SK-N-SH (cell line): ENCODE results near the gene HPDL. TPM values are rescaled to one million over a fixed set of nuclear protein-coding genes. Genes with fewer than 3 reads are reported as not detected.

Source experiments
- CTCF ChIA-PET: fragments of 300-600, 350-600 bp; formaldehyde crosslinking; extraction: SDS; loops from one replicate; lab custom pipeline; 2021; lab: Yijun Ruan, JAX
- POLR2A ChIA-PET: fragments of 350-600 bp; sonication (Branson Sonifier 250); formaldehyde crosslinking; extraction: SDS; loops from one replicate; lab custom pipeline; 2020; ENCODE audit warnings: antibody characterized with exemption, inconsistent platforms; lab: Yijun Ruan, JAX
- DNase-seq: peaks from one replicate; pipeline ENCODE4 v3.0.0; 2012
- H2AFZ ChIP-seq: fragments of 200-600 bp; sonication (generic); 2 replicates; pipeline ENCODE4 v1.8.1; 2016; ENCODE audit warnings: antibody characterized with exemption, mild to moderate bottlenecking, low read depth
- H3F3A ChIP-seq: fragments of 200-600 bp; sonication (generic); replicated peaks from 2 replicates; pipeline ENCODE3; 2016; ENCODE audit warnings: antibody characterized with exemption, mild to moderate bottlenecking; ENCODE audit not compliant: insufficient read depth
- H3K27ac ChIP-seq, 2 experiments: fragments of 200-500 bp in 1 of 2; fragments of 200-600 bp in 1 of 2; sonication (Bioruptor generic) in 1 of 2; sonication (generic), shearing (Covaris generic) in 1 of 2; 2 replicates each; pipeline versions ENCODE4 v1.5.1 to v1.6.1; 2014 to 2016; ENCODE audit warnings: low read depth in 2 of 2, inconsistent platforms in 1 of 2, low read length in 1 of 2, mild to moderate bottlenecking in 1 of 2, mixed read lengths in 1 of 2
- H3K27me3 ChIP-seq: fragments of 200-600 bp; sonication (generic), shearing (Covaris generic); 2 replicates; pipeline ENCODE4 v1.6.1; 2016; ENCODE audit warnings: mixed run types; ENCODE audit not compliant: insufficient read depth
- H3K36me3 ChIP-seq, 2 experiments: fragments of 200-500 bp in 1 of 2; fragments of 200-600 bp in 1 of 2; sonication (Bioruptor generic) in 1 of 2; sonication (generic) in 1 of 2; replicated peaks in 1 of 2; 2 replicates each; pipeline versions ENCODE3 to v1.5.1; 2014 to 2016; ENCODE audit warnings: low read length in 1 of 2, mild to moderate bottlenecking in 1 of 2; ENCODE audit not compliant: insufficient read depth in 2 of 2, control insufficient read depth in 1 of 2
- H3K4me1 ChIP-seq, 2 experiments: fragments of 200-500 bp in 1 of 2; fragments of 200-600 bp in 1 of 2; sonication (Bioruptor generic) in 1 of 2; sonication (generic), shearing (Covaris generic) in 1 of 2; 2 replicates each; pipeline versions ENCODE4 v1.5.1 to v1.6.1; 2014 to 2016; ENCODE audit warnings: low read depth in 1 of 2, low read length in 1 of 2, mixed run types in 1 of 2; ENCODE audit not compliant: insufficient read depth in 2 of 2, control insufficient read depth in 1 of 2
- H3K4me2 ChIP-seq: fragments of 200-600 bp; sonication (generic), shearing (Covaris generic); 2 replicates; pipeline ENCODE4 v1.6.1; 2017; ENCODE audit warnings: mixed run types
- H3K4me3 ChIP-seq, 2 experiments: fragments of 200-500 bp in 1 of 2; fragments of 200-600 bp in 1 of 2; sonication (Bioruptor generic) in 1 of 2; sonication (generic), shearing (Covaris generic) in 1 of 2; 2 replicates each; pipeline versions ENCODE4 v1.5.1 to v1.8.1; 2014 to 2016; ENCODE audit warnings: low read depth in 2 of 2, inconsistent platforms in 1 of 2, low read length in 1 of 2, mild to moderate bottlenecking in 1 of 2, mixed read lengths in 1 of 2, moderate library complexity in 1 of 2
- H3K79me2 ChIP-seq: fragments of 200-600 bp; sonication (generic); 2 replicates; pipeline ENCODE4 v1.8.1; 2017; ENCODE audit warnings: mild to moderate bottlenecking; ENCODE audit not compliant: insufficient read depth
- H3K9ac ChIP-seq: fragments of 200-600 bp; sonication (generic); 2 replicates; pipeline ENCODE4 v1.6.1; 2017; ENCODE audit warnings: mixed run types
- H3K9me2 ChIP-seq: fragments of 200-600 bp; sonication (generic); 2 replicates; pipeline ENCODE4 v1.6.1; 2017; ENCODE audit warnings: mixed run types
- H3K9me3 ChIP-seq: fragments of 200-600 bp; sonication (generic); 2 replicates; pipeline ENCODE4 v1.6.1; 2017; ENCODE audit warnings: mixed run types, mild to moderate bottlenecking, moderate library complexity
- H4K20me1 ChIP-seq: fragments of 200-600 bp; sonication (generic); 2 replicates; pipeline ENCODE4 v1.6.1; 2017; ENCODE audit warnings: mild to moderate bottlenecking, mixed run types; ENCODE audit not compliant: insufficient read depth
- CHD2 ChIP-seq: fragments of 150-350 bp; IDR thresholded peaks from 2 replicates; pipeline ENCODE4 v1.6.1; 2018; ENCODE audit warnings: low read length; ENCODE audit not compliant: partially characterized antibody
- EZH2phosphoT487 ChIP-seq: fragments of 200-600 bp; sonication (generic); IDR thresholded peaks from 2 replicates; pipeline ENCODE4 v1.6.1; 2017; ENCODE audit warnings: low read depth, mixed run types, mild to moderate bottlenecking, antibody characterized with exemption, moderate library complexity, borderline replicate concordance
- JUND ChIP-seq: IDR thresholded peaks from 2 replicates; pipeline ENCODE4 v1.4.0; 2012
- MEF2A ChIP-seq: IDR thresholded peaks from 2 replicates; pipeline ENCODE4 v1.4.0; 2012; ENCODE audit warnings: low read depth, borderline replicate concordance
- NFIC ChIP-seq: IDR thresholded peaks from 2 replicates; pipeline ENCODE4 v1.4.0; 2012; ENCODE audit warnings: borderline replicate concordance
- RFX5 ChIP-seq: IDR thresholded peaks from 2 replicates; pipeline ENCODE4 v1.6.1; 2012; ENCODE audit warnings: mild to moderate bottlenecking, improper control_type of control experiment, low read length
- SMC3 ChIP-seq: IDR thresholded peaks from 2 replicates; pipeline ENCODE4 v1.6.1; 2012; ENCODE audit warnings: low read depth, low read length, improper control_type of control experiment
- TAF1 ChIP-seq: IDR thresholded peaks from 2 replicates; pipeline ENCODE4 v1.6.1; 2012; ENCODE audit warnings: low read depth, mild to moderate bottlenecking, low read length, moderate library complexity, borderline replicate concordance
- TEAD4 ChIP-seq: IDR thresholded peaks from 2 replicates; pipeline ENCODE4 v1.4.0; 2012; ENCODE audit warnings: mild to moderate bottlenecking, borderline replicate concordance; ENCODE audit not compliant: insufficient read depth
- YY1 ChIP-seq: IDR thresholded peaks from 2 replicates; pipeline ENCODE4 v1.4.0; 2012; ENCODE audit warnings: low read depth, mild to moderate bottlenecking
- WGBS: methylation state at CpG from one replicate; pipeline ENCODE4 v1.1.6; 2017; ENCODE audit warnings: low lambda C conversion rate; 5-methylcytosine and 5-hydroxymethylcytosine counted together
- polyA plus RNA-seq, 3 experiments: library from polyadenylated mRNA; depleted of rRNA; stranded (reverse); fragments of >200 nt; gene quantifications; 2 replicates each; pipeline ENCODE4 v1.2.3, GENCODE V29; 2012
- TF ChIP-seq, protein P1 (sequence below): IDR thresholded peaks from 2 replicates; pipeline ENCODE4 v1.6.1; 2012; ENCODE audit warnings: mild to moderate bottlenecking, low read depth, low read length, moderate library complexity
- TF ChIP-seq, protein P2 (sequence below): fragments of 150-350 bp; IDR thresholded peaks from 2 replicates; pipeline ENCODE4 v1.6.1; 2017; ENCODE audit warnings: antibody characterized with exemption, low read length, low read depth, borderline replicate concordance
- TF ChIP-seq, protein P3 (sequence below): IDR thresholded peaks from 2 replicates; pipeline ENCODE4 v1.4.0; 2012; ENCODE audit warnings: low read depth, borderline replicate concordance
- TF ChIP-seq, protein P4 (sequence below): IDR thresholded peaks from 2 replicates; pipeline ENCODE4; 2012
- TF ChIP-seq, protein P5 (sequence below): IDR thresholded peaks from 2 replicates; pipeline ENCODE4 v1.4.0; 2012; ENCODE audit warnings: low read depth

The HPDL gene
- polyA plus RNA-seq, 1 of the 3 experiments (the other 2 are of a cell fraction) = 0.25 TPM

DNA sequence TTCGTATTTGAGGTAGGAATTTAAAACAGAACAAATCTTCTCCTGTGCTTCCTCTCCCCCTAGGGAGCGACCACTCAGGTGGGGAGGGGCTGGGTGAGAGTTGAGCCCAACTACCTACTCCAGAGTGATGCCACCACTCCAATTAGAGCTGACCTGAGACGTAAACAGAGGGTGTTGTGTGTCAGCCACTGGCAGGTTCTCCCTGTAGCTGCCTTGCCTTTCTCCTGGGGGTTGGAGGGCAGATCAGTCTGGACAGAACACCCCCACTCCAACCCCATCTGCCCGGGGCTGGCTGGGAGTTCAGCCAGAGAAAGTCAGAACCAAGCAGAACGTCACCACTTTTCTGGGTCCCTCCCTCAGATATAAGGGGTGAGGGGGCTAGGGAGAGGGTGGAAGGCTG, 2.0 kb downstream of the HPDL start:
- DNase-seq = no peak
- POLR2A ChIA-PET = interaction anchor here (4.9 kb wide), 1 partner anchor 11 kb away, joined by 38 read pairs; the partner anchor contains the start of genes MUTYH and TOE1
- Histone ChIP-seq H3F3A (no peaks in the 10 kb centered on the region), H3K36me3 (peaks cover 2 to 28% of the 10 kb centered on the region in 2 experiments), H3K4me3 (no peak overlapping the region), H3K9me3 (no peaks in the 10 kb centered on the region), H4K20me1 (no peaks in the 10 kb centered on the region), H3K4me1 (peaks cover 0 to 8% of the 10 kb centered on the region in 2 experiments; a peak in 1 of 4 replicates), H3K4me2 (no peak overlapping the region), H3K9ac (no peak overlapping the region), H3K27me3 (no peaks in the 10 kb centered on the region), H3K9me2 (no peaks in the 10 kb centered on the region), H2AFZ (no peak overlapping the region), H3K27ac (no peak overlapping the region), H3K79me2 (no peaks in the 10 kb centered on the region)
- CTCF ChIA-PET = interaction anchor here (0.9 to 2.3 kb wide), 4 partner anchors 11 to 28 kb away, joined by 3 to 8 read pairs (median 5); partner anchors contain the start of genes MUTYH and TOE1
- WGBS = 71% methylated on average over 5 of the region's 5 CpGs
- no peak for TF ChIP-seq TEAD4
- TF ChIP-seq, protein P1, sequence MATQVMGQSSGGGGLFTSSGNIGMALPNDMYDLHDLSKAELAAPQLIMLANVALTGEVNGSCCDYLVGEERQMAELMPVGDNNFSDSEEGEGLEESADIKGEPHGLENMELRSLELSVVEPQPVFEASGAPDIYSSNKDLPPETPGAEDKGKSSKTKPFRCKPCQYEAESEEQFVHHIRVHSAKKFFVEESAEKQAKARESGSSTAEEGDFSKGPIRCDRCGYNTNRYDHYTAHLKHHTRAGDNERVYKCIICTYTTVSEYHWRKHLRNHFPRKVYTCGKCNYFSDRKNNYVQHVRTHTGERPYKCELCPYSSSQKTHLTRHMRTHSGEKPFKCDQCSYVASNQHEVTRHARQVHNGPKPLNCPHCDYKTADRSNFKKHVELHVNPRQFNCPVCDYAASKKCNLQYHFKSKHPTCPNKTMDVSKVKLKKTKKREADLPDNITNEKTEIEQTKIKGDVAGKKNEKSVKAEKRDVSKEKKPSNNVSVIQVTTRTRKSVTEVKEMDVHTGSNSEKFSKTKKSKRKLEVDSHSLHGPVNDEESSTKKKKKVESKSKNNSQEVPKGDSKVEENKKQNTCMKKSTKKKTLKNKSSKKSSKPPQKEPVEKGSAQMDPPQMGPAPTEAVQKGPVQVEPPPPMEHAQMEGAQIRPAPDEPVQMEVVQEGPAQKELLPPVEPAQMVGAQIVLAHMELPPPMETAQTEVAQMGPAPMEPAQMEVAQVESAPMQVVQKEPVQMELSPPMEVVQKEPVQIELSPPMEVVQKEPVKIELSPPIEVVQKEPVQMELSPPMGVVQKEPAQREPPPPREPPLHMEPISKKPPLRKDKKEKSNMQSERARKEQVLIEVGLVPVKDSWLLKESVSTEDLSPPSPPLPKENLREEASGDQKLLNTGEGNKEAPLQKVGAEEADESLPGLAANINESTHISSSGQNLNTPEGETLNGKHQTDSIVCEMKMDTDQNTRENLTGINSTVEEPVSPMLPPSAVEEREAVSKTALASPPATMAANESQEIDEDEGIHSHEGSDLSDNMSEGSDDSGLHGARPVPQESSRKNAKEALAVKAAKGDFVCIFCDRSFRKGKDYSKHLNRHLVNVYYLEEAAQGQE = no peak
- TF ChIP-seq NFIC = no peak
- TF ChIP-seq EZH2phosphoT487 = no peak
- no peak for TF ChIP-seq RFX5
- no peak for TF ChIP-seq TAF1
- TF ChIP-seq, protein P2, sequence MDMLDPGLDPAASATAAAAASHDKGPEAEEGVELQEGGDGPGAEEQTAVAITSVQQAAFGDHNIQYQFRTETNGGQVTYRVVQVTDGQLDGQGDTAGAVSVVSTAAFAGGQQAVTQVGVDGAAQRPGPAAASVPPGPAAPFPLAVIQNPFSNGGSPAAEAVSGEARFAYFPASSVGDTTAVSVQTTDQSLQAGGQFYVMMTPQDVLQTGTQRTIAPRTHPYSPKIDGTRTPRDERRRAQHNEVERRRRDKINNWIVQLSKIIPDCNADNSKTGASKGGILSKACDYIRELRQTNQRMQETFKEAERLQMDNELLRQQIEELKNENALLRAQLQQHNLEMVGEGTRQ = no peak
- TF ChIP-seq, protein P3, sequence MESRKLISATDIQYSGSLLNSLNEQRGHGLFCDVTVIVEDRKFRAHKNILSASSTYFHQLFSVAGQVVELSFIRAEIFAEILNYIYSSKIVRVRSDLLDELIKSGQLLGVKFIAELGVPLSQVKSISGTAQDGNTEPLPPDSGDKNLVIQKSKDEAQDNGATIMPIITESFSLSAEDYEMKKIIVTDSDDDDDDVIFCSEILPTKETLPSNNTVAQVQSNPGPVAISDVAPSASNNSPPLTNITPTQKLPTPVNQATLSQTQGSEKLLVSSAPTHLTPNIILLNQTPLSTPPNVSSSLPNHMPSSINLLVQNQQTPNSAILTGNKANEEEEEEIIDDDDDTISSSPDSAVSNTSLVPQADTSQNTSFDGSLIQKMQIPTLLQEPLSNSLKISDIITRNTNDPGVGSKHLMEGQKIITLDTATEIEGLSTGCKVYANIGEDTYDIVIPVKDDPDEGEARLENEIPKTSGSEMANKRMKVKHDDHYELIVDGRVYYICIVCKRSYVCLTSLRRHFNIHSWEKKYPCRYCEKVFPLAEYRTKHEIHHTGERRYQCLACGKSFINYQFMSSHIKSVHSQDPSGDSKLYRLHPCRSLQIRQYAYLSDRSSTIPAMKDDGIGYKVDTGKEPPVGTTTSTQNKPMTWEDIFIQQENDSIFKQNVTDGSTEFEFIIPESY = no peak
- no peak for TF ChIP-seq SMC3
- no peak for TF ChIP-seq JUND
- TF ChIP-seq, protein P4, sequence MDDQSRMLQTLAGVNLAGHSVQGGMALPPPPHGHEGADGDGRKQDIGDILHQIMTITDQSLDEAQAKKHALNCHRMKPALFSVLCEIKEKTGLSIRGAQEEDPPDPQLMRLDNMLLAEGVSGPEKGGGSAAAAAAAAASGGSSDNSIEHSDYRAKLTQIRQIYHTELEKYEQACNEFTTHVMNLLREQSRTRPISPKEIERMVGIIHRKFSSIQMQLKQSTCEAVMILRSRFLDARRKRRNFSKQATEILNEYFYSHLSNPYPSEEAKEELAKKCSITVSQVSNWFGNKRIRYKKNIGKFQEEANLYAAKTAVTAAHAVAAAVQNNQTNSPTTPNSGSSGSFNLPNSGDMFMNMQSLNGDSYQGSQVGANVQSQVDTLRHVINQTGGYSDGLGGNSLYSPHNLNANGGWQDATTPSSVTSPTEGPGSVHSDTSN = no peak
- TF ChIP-seq CHD2 = no peak
- no peak for TF ChIP-seq YY1
- TF ChIP-seq, protein P5, sequence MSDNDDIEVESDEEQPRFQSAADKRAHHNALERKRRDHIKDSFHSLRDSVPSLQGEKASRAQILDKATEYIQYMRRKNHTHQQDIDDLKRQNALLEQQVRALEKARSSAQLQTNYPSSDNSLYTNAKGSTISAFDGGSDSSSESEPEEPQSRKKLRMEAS = no peak
- no peak for TF ChIP-seq MEF2A
